Measurements from ENCODE around the gene DMRT1. TPM values are rescaled to one million over a fixed set of nuclear protein-coding genes. Genes with fewer than 3 reads are reported as not detected.
"Not testable (repeated sequence)": the region's sequence is repeated elsewhere in the genome, so short reads cannot be mapped to it uniquely, and the experiment has no call there.

DMRT1 gene
- total and polyA plus RNA-seq, 5 donors from 2014 or later = not detected

DNA sequence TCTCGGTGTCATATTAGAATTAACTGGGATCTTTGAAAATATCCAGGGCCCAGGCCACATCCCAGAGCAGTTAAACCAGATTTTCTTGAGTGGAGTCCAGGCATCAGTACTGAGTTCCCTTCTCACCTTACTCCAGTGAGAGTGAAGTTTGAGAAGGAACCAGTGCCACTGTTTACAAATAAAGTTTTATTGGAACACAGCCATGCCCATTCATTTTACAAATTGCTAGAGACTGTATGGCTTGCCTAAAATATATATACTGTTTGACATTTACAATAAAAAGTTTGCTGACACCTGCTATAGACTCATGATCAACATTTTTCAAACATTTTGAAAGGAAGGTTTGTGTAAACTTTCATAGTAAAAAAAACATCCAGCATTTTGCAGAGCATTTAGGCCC lies 71.3 kb downstream of the DMRT1 start:
- Mint-ChIP-seq H3K9me3 (peaks cover 0 to 3% (median 0%) of the 10 kb centered on the region in 7 donors), H3K27ac (no peak overlapping the region), H3K27me3 (peaks cover 36% of the 10 kb centered on the region), H3K4me1 (no peaks in the 10 kb centered on the region), H3K4me3 (no peak overlapping the region), H3K36me3 (no peaks in the 10 kb centered on the region)
- no peaks in the 10 kb centered on the region for H3K4me1 ChIP-seq (ENCODE audit: control insufficient read depth, insufficient read depth, low read length, poor library complexity, severe bottlenecking)
- H3K4me3 ChIP-seq (ENCODE audit: low read depth, low read length) = no peak overlapping the region
- no peak for DNase-seq
- no peak for ATAC-seq (ENCODE audit: low read depth in 2 of 2)
- peaks cover 3% of the 10 kb centered on the region for H3K27me3 ChIP-seq (ENCODE audit: control insufficient read depth, insufficient read depth, low read length)
- no peaks in the 10 kb centered on the region for H3K36me3 ChIP-seq (ENCODE audit: control insufficient read depth, insufficient read depth, low read length)
- no peaks in the 10 kb centered on the region for H3K9me3 ChIP-seq (ENCODE audit: control insufficient read depth in 2 of 2, low read length in 2 of 2)
- no peak overlapping the region for H3K27ac ChIP-seq (ENCODE audit: insufficient read depth, low read length, poor library complexity, severe bottlenecking)

DNA sequence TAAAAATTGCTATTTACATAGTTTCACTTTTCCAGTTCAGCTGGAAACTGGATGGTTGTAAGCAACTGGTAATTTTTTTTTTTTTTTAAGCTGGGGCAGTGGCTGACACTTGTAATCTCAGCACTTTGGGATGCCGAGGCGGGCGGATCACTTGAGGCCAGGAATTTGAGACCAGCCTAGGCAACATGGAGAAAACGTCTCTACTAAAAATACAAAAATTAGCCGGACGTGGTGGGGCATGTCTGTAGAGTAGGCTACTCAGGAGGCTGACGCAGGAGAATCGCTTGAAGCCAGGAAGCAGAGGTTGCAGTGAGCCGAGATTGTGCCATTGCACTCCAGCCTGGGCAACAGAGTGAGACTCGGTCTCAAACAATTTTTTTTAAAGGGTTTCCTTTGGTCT lies 72.0 kb downstream of the DMRT1 start:
- ATAC-seq (ENCODE audit: low read depth in 2 of 2); H3K27me3 ChIP-seq (ENCODE audit: control insufficient read depth, insufficient read depth, low read length); DNase-seq; H3K27ac Mint-ChIP-seq; H3K4me1 ChIP-seq (ENCODE audit: control insufficient read depth, insufficient read depth, low read length, poor library complexity, severe bottlenecking); H3K36me3 Mint-ChIP-seq; H3K4me3 ChIP-seq (ENCODE audit: low read depth, low read length); H3K9me3 ChIP-seq (ENCODE audit: control insufficient read depth in 2 of 2, low read length in 2 of 2); H3K36me3 ChIP-seq (ENCODE audit: control insufficient read depth, insufficient read depth, low read length); H3K9me3 Mint-ChIP-seq; H3K4me1 Mint-ChIP-seq; H3K4me3 Mint-ChIP-seq; H3K27ac ChIP-seq (ENCODE audit: insufficient read depth, low read length, poor library complexity, severe bottlenecking): not testable (repeated sequence)
- peaks cover 28% of the 10 kb centered on the region for H3K27me3 Mint-ChIP-seq

DNA sequence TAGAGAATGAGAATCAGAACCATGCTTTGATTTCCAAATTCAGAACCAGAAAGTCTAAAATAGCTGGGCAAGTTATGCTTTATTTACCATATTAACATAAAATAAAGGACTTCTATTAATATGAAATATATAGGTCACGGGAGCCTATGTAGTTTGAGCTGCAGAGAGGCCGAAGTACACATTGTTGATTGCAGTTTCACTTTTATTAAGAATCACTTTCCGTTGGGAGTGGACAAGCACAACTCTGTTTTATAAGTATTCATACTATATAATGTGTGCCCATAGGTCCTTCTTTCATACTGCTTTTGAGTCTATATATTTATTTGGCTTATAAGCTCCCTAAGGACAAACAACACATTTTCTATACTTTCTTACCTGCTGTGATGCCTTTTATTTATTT lies 76.2 kb downstream of the DMRT1 start:
- Mint-ChIP-seq H3K4me3 (no peak overlapping the region), H3K27me3 (peaks cover 15% of the 10 kb centered on the region), H3K9me3 (no peaks in the 10 kb centered on the region), H3K27ac (no peak overlapping the region), H3K36me3 (no peaks in the 10 kb centered on the region), H3K4me1 (no peaks in the 10 kb centered on the region)
- Histone ChIP-seq H3K27ac (ENCODE audit: insufficient read depth, low read length, poor library complexity, severe bottlenecking) (no peak overlapping the region), H3K9me3 (ENCODE audit: control insufficient read depth in 2 of 2, low read length in 2 of 2) (no peaks in the 10 kb centered on the region), H3K36me3 (ENCODE audit: control insufficient read depth, insufficient read depth, low read length) (no peaks in the 10 kb centered on the region), H3K4me3 (ENCODE audit: low read depth, low read length) (no peak overlapping the region), H3K27me3 (ENCODE audit: control insufficient read depth, insufficient read depth, low read length) (peaks cover 9% of the 10 kb centered on the region), H3K4me1 (ENCODE audit: control insufficient read depth, insufficient read depth, low read length, poor library complexity, severe bottlenecking) (no peaks in the 10 kb centered on the region)
- no peak for ATAC-seq (ENCODE audit: low read depth in 2 of 2)
- no peak for DNase-seq

DNA sequence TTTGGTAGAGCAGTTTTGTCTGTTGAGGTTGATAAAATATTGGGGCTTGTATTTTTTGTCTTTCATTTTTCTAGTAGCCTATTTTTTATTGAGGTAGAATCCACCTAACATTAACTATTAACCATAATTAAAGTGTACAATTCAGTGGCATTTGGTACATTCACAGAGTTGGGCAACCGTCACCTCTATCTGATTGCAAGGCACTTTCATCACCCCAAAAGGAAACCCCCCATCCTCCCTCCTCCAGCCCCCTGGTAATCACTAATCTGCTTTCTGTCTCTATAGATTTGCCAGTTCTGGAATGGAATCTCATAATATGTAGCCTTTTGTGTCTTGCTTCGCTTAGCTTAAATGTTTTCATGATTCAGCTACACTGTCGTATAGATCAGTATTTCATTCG lies 79.4 kb downstream of the DMRT1 start:
- no peak overlapping the region for H3K27ac ChIP-seq (ENCODE audit: insufficient read depth, low read length, poor library complexity, severe bottlenecking)
- no peak for ATAC-seq (ENCODE audit: low read depth in 2 of 2)
- no peaks in the 10 kb centered on the region for H3K4me1 ChIP-seq (ENCODE audit: control insufficient read depth, insufficient read depth, low read length, poor library complexity, severe bottlenecking)

DNA sequence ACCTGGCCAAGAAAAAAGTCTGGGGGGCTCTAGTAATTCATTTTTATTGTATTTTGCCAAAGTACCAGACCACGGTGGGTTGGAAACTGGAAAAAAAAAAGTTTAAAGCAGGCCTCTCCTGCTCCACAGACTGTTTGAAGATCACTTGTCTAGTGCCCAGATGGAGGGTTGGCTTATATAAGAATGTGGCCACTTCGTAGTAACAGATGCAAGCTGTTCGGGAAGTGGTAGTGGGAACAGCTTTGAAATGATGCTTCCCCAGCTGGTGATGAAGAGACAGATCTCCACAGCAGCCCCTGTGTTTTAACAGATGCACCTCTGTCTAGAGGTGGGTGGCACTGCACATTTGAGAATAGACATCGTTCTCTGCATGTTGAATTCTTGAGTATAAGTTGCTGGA lies 80.7 kb downstream of the DMRT1 start:
- Histone ChIP-seq H3K4me3 (ENCODE audit: low read depth, low read length) (no peak overlapping the region), H3K9me3 (ENCODE audit: control insufficient read depth in 2 of 2, low read length in 2 of 2) (no peaks in the 10 kb centered on the region), H3K4me1 (ENCODE audit: control insufficient read depth, insufficient read depth, low read length, poor library complexity, severe bottlenecking) (no peaks in the 10 kb centered on the region), H3K27me3 (ENCODE audit: control insufficient read depth, insufficient read depth, low read length) (peaks cover 12% of the 10 kb centered on the region), H3K27ac (ENCODE audit: insufficient read depth, low read length, poor library complexity, severe bottlenecking) (no peak overlapping the region), H3K36me3 (ENCODE audit: control insufficient read depth, insufficient read depth, low read length) (no peaks in the 10 kb centered on the region)
- DNase-seq (no peak), ATAC-seq (ENCODE audit: low read depth in 2 of 2) (no peak)
- H3K27ac Mint-ChIP-seq = no peak overlapping the region
- no peaks in the 10 kb centered on the region for H3K4me1 Mint-ChIP-seq
- no peak overlapping the region for H3K4me3 Mint-ChIP-seq
- H3K36me3 Mint-ChIP-seq = no peaks in the 10 kb centered on the region
- no peaks in the 10 kb centered on the region for H3K9me3 Mint-ChIP-seq
- H3K27me3 Mint-ChIP-seq = peaks cover 6% of the 10 kb centered on the region

More for the DNA sequence above, 79.4 kb downstream of the DMRT1 start:
- H3K27me3 ChIP-seq (ENCODE audit: control insufficient read depth, insufficient read depth, low read length) = peaks cover 12% of the 10 kb centered on the region
- no peak overlapping the region for H3K4me3 Mint-ChIP-seq
- H3K36me3 ChIP-seq (ENCODE audit: control insufficient read depth, insufficient read depth, low read length) = no peaks in the 10 kb centered on the region
- peaks cover 18% of the 10 kb centered on the region for H3K27me3 Mint-ChIP-seq
- no peaks in the 10 kb centered on the region for H3K9me3 ChIP-seq (ENCODE audit: control insufficient read depth in 2 of 2, low read length in 2 of 2)
- no peaks in the 10 kb centered on the region for H3K36me3 Mint-ChIP-seq
- no peaks in the 10 kb centered on the region for H3K9me3 Mint-ChIP-seq
- no peak overlapping the region for H3K27ac Mint-ChIP-seq
- H3K4me1 Mint-ChIP-seq = no peaks in the 10 kb centered on the region
- no peak for DNase-seq
- no peak overlapping the region for H3K4me3 ChIP-seq (ENCODE audit: low read depth, low read length)

DNA sequence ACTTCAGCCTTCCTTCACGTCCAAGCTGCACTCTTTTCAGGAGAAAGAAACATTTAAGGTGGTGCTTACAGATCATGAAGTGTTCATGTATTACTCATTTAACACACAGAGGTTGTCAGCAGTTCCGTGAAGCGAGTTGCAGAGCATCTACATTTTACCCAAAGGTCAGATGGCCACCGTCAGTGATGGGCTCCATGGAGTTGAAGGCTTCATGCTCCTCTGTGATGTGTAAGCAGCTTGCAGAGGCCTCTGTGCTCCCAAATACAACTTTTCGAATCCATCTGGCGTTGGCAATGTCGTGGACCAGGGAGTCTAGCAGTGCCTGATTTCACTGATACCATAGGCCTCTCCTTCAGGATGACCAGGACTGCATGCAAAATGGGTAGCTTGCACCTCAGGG lies 81.2 kb downstream of the DMRT1 start:
- no peaks in the 10 kb centered on the region for H3K4me1 Mint-ChIP-seq

DNA sequence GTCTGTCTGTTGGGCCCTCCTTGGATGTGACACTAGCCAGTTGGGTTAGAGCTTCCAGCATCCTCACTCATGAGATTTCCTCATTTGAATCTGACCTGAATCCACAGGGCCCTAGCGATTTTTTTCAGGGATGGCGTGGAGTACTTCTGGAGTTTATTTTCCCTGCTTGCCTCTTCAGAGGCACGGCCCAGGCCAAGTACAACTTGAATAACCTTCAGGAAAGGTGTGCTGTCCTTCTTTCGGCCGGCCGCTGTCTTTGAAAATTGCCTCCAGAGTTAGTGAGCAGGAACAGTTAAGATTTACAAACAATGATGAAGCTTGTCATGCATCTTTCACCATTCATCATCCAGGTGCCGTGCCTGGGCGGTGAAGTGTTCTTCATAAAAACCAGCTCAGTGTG lies 85.5 kb downstream of the DMRT1 start:
- no peak for DNase-seq
- Histone ChIP-seq H3K4me1 (ENCODE audit: control insufficient read depth, insufficient read depth, low read length, poor library complexity, severe bottlenecking) (no peaks in the 10 kb centered on the region), H3K27ac (ENCODE audit: insufficient read depth, low read length, poor library complexity, severe bottlenecking) (no peak overlapping the region), H3K9me3 (ENCODE audit: control insufficient read depth in 2 of 2, low read length in 2 of 2) (no peaks in the 10 kb centered on the region), H3K36me3 (ENCODE audit: control insufficient read depth, insufficient read depth, low read length) (no peaks in the 10 kb centered on the region), H3K27me3 (ENCODE audit: control insufficient read depth, insufficient read depth, low read length) (peaks cover 2% of the 10 kb centered on the region), H3K4me3 (ENCODE audit: low read depth, low read length) (no peak overlapping the region)
- Mint-ChIP-seq H3K36me3 (no peaks in the 10 kb centered on the region), H3K9me3 (no peaks in the 10 kb centered on the region), H3K4me3 (no peak overlapping the region), H3K27me3 (peaks cover 11% of the 10 kb centered on the region), H3K27ac (no peak overlapping the region), H3K4me1 (no peaks in the 10 kb centered on the region)
- no peak for ATAC-seq (ENCODE audit: low read depth in 2 of 2)

More for the DNA sequence above, 81.2 kb downstream of the DMRT1 start:
- no peaks in the 10 kb centered on the region for H3K9me3 Mint-ChIP-seq
- no peak for DNase-seq
- Histone ChIP-seq H3K4me3 (ENCODE audit: low read depth, low read length) (no peak overlapping the region), H3K4me1 (ENCODE audit: control insufficient read depth, insufficient read depth, low read length, poor library complexity, severe bottlenecking) (no peaks in the 10 kb centered on the region), H3K27me3 (ENCODE audit: control insufficient read depth, insufficient read depth, low read length) (peaks cover 12% of the 10 kb centered on the region), H3K36me3 (ENCODE audit: control insufficient read depth, insufficient read depth, low read length) (no peaks in the 10 kb centered on the region), H3K27ac (ENCODE audit: insufficient read depth, low read length, poor library complexity, severe bottlenecking) (no peak overlapping the region), H3K9me3 (ENCODE audit: control insufficient read depth in 2 of 2, low read length in 2 of 2) (no peaks in the 10 kb centered on the region)
- no peak overlapping the region for H3K27ac Mint-ChIP-seq
- peaks cover 6% of the 10 kb centered on the region for H3K27me3 Mint-ChIP-seq
- H3K4me3 Mint-ChIP-seq = no peak overlapping the region
- ATAC-seq (ENCODE audit: low read depth in 2 of 2) = no peak
- no peaks in the 10 kb centered on the region for H3K36me3 Mint-ChIP-seq

DNA sequence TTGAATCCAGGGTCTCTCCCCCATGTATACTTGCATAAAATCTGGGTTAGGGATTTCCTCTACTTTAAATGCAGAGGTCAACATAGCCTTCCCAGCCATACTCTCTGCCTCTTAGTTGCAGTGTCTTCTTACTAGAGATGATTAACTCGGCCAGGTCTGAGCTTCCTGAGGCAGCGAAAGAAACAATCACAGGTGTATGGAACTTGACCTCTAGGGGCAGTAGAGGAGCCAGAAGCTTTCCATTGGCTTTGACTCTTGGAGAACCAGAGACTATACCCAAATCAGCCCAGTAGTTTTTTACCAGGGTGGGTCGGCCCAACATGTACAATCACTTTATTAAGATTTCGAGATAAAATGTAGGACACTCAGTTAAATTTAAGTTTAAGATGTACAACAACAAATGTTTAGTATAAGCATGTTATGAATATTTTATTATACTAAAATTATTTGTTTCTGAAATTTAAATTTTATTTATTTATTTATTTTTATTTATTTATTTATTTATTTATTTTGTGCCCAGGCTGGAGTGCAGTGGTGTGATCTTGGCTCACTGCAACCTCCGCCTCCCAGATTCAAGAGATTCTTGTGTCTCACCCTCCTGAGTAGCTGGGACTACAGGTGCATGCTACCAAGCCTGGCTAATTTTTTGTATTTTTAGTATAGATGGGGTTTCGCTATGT lies 87.0 kb downstream of the DMRT1 start:
- Mint-ChIP-seq H3K36me3 (no peaks in the 10 kb centered on the region), H3K27ac (no peak overlapping the region), H3K4me1 (no peaks in the 10 kb centered on the region), H3K4me3 (no peak overlapping the region), H3K27me3 (peaks cover 15% of the 10 kb centered on the region), H3K9me3 (no peaks in the 10 kb centered on the region)
- H3K9me3 ChIP-seq (ENCODE audit: control insufficient read depth in 2 of 2, low read length in 2 of 2) = no peaks in the 10 kb centered on the region
- H3K27me3 ChIP-seq (ENCODE audit: control insufficient read depth, insufficient read depth, low read length) = peaks cover under 1% of the 10 kb centered on the region
- no peaks in the 10 kb centered on the region for H3K36me3 ChIP-seq (ENCODE audit: control insufficient read depth, insufficient read depth, low read length)
- no peaks in the 10 kb centered on the region for H3K4me1 ChIP-seq (ENCODE audit: control insufficient read depth, insufficient read depth, low read length, poor library complexity, severe bottlenecking)
- no peak overlapping the region for H3K4me3 ChIP-seq (ENCODE audit: low read depth, low read length)
- ATAC-seq (ENCODE audit: low read depth in 2 of 2) (no peak), DNase-seq (peak in 1 of 3 donors; percentile 27)
- no peak overlapping the region for H3K27ac ChIP-seq (ENCODE audit: insufficient read depth, low read length, poor library complexity, severe bottlenecking)

Measured in CD4-positive, CD25-positive, alpha-beta regulatory T cell (primary cell).